Frontal cortex (tissue), 4 donors: ENCODE data around the gene ALPG. TPM values are rescaled to one million over a fixed set of nuclear protein-coding genes. Genes with fewer than 3 reads are reported as not detected.
"Not testable (repeated sequence)": the region's sequence is repeated elsewhere in the genome, so short reads cannot be mapped to it uniquely, and the experiment has no call there.

ENCODE experiments used
- DNase-seq, 2 donors: peaks; one replicate each; pipeline ENCODE4 v3.0.0; 2012; ENCODE audit warnings: low spot score in 2 of 2
- FAIRE-seq: peaks from 2 replicates; lab custom pipeline; 2012; peaks lifted over from hg19 to GRCh38; lab: Jason Lieb, UNC
- total RNA-seq: library from RNA; depleted of rRNA; stranded (reverse); fragments of >200 nt; gene quantifications from one replicate; pipeline ENCODE4 v1.2.3, GENCODE V29; 2014
- donor health status: control.
- donor health status: control.
- donor health status: control.

The ALPG gene
- total RNA-seq, 1 donor from 2014 or later: not detected

- DNase-seq: no peak
- no peak for FAIRE-seq
Observed at GRCh38 chr2:232376260-232376659, 30.4 kb upstream of the ALPG start.

GRCh38 chr2:232376713-232377112, 29.9 kb upstream of the ALPG start:
- DNase-seq (no peak), FAIRE-seq (no peak)

DNA sequence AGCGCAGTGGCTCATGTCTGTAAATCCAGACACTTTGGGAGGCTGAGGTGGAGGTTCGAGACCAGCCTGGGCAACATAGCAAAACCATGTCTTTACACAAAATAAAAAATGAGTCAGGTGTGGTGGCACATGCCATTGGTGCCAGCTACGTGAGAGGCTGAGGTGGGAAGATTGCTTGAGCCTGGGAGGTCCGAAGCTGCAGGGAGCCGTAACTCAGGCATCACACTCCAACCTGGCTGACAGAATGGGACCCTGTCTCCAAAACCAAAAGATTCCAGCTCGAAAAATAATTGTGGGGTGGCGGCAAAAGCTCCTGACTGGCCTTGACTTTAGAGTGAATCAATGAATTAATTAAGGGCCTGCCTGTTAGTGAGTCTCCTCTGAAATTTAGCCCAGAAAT, 29.3 kb upstream of the ALPG start:
- DNase-seq (no peak), FAIRE-seq (no peak)

- DNase-seq: no peak
- no peak for FAIRE-seq
Observed at GRCh38 chr2:232377841-232378734, 28.6 kb upstream of the ALPG start.

DNA sequence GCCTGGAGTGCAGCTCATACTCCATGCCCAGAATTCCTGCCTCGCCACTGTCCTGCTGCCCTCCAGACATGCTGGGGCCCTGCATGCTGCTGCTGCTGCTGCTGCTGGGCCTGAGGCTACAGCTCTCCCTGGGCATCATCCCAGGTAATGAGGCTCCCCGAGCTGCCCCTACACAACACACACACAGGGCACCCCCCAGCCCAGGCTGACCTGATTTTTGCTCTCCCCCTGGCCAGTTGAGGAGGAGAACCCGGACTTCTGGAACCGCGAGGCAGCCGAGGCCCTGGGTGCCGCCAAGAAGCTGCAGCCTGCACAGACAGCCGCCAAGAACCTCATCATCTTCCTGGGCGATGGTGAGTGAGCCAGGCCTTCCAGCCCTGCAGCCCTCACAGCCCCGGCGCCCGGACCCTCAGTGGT, 27.9 kb upstream of the ALPG start, which contains the start of gene ALPP:
Gene ALPP, plus strand, starts transcription at position 17 of the 417 bp plus-strand sequence. Its CDS starts 52 bp downstream, at position 69.
- not testable (repeated sequence) for DNase-seq, FAIRE-seq

- FAIRE-seq, DNase-seq: not testable (repeated sequence)
Observed at GRCh38 chr2:232379610-232380590, 26.7 kb upstream of the ALPG start.

- not testable (repeated sequence) for FAIRE-seq
Observed at GRCh38 chr2:232381204-232382031, 25.2 kb upstream of the ALPG start.

DNA sequence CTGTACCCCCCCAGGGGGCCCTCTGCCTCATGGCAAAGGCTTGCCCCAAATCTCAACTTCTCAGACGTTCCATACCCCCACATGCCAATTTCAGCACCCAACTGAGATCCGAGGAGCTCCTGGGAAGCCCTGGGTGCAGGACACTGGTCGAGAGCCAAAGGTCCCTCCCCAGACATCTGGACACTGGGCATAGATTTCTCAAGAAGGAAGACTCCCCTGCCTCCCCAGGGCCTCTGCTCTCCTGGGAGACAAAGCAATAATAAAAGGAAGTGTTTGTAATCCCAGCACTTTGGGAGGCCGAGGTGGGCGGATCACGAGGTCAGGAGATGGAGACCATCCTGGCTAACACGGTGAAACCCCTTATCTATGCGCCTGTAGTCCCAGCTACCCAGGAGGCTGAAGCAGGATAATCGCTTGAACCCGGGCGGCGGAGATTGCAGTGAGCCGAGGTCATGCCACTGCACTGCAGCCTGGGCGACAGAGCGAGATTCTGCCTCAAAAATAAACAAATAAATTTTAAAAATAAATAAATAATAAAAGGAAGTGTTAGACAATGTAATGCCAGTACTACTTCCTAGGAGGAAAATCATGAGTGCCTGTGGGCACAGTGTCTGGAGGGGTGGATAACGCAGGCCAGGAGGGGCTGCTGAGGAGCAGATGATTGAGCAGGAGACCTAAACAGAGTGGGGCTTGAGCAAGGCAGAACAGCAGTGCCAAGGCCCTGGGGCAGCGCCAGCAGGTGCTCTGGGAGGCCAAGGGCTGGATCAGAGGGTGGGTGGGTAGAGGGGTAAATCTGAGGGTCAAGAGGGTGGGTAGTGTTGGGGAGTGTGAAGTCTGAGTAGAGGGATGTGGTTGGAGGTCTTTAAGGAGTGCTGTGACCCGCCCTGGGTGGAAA, 24.1 kb upstream of the ALPG start:
- DNase-seq (no peak), FAIRE-seq (no peak)

More at GRCh38 chr2:232381204-232382031, 25.2 kb upstream of the ALPG start:
- DNase-seq: not testable (repeated sequence)

GRCh38 chr2:232384466-232384865, 22.2 kb upstream of the ALPG start:
- no peak for DNase-seq
- FAIRE-seq: no peak

DNA sequence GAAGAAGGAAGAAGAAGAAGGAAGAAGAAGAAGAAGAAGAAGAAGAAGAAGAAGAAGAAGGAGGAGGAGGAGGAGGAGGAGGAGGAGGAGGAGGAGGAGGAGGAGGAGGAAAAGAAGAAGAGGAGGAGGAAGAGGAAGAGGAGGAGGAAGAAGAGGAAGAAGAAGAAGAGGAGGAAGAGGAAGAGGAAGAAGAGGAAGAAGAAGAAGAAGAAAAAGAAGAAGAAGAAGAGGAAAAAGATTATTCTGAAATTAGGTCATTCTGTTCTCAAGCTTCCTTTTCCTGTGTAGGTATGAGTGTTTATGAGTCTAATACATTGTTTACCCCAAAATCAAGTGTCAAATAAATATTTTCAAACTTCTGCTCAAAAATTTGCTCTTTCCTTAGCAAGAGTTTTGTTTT, 21.6 kb upstream of the ALPG start:
- FAIRE-seq, DNase-seq: not testable (repeated sequence)

- no peak for DNase-seq
- FAIRE-seq: no peak
Observed at GRCh38 chr2:232385660-232386489, 20.8 kb upstream of the ALPG start.

DNA sequence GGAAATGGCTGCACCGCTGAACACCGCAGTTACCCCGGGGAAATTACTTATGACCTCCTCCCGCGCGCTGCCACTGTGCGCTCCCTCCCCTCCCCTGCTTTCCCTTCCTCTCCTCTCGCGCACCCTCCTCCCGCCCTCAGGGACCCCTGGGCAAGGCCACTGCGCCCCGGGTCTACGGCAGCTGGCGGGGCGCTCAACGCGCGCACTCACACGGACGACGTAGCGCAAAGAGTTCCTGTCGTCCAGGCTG, 20.2 kb upstream of the ALPG start:
- DNase-seq (no peak), FAIRE-seq (no peak)

DNA sequence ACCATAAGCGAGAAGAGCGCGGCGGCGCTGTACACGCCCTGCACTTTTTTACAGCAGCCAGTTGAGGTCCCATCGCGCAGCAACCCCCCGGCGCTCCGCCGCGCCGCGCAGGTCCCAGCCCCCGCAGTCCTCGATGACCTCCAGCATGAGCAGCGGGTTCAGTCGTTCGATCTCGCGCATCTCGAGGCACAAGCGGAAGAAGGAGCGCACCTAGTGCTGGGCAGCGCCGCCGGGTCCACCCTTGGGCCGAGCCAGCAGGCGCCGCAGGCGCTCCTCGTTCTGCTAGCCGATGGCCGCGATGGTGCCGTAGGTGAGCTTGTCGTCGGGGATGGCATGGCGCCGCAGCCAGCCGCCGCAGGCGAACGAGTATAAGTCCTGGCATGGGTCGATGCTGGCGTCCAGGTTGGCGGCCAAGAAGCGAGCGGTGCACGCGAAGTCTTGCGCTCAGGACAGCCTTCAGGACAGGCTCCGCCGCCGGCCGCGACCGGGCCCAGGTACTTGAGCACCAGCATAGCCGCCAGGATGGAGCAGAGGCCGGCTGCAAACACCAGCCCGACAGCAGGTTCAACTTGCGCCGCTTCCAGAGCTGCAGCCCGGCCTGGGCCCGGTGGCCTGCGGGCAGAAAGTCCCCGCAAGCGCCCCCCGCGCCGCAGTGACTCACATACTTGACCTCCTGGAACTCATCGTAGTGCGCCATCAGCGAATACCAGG, 19.7 kb upstream of the ALPG start:
- FAIRE-seq (no peak), DNase-seq (no peak)

- FAIRE-seq (no peak), DNase-seq (no peak)
Observed at GRCh38 chr2:232387451-232388171, 19.0 kb upstream of the ALPG start.

- no peak for FAIRE-seq
- no peak for DNase-seq
Observed at GRCh38 chr2:232388324-232388891, 18.2 kb upstream of the ALPG start.

DNA sequence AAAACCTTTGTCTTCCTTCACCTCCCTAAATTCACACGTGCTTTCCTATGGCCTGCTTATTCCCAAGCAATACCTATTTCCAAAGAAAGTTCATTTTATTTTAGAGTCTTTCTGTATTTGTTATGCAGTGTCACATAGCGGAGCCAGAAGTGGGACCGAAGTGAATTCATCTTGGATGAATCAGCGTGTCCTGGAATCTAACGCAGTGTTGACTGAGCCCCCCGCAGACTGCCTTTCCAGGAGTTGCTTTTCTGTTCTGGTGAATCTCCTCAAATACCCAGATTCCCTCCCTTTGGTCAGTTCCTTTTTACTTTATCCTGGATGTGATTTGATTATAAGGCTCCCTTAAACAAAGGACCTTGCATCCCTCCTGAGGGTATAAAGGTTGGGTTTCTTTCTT, 17.3 kb upstream of the ALPG start:
- FAIRE-seq (no peak), DNase-seq (no peak)
